ENCODE data around the gene CYP4F8. TPM values are rescaled to one million over a fixed set of nuclear protein-coding genes. Genes with fewer than 3 reads are reported as not detected.

The CYP4F8 gene
- total and polyA plus RNA-seq, 2 of the 8 experiments (the other 6 are each of a cell fraction or from before 2014, with no cell fraction given), result not detected

DNA sequence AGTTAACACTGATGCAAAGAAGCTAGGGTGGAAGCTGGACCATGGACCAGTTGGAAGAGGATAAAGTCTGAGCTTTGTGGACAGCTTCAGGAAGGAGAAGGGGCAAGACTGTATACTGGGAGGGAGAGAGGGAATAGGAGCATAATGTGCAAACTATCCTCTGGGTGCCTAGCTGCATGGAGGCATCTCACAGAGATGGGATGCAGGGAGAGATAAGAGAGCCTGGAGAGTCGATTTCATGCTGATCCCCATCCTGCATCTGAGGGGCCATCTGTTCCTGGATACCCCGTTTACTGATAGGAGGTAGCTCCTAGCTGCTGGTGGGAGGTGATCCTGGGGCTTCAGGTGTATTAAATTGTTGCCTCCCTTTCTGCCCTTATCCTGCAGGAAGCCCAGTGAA lies 34.5 kb downstream of the CYP4F8 start:
- DNase-seq (ENCODE audit: low read depth in 1 of 2, low spot score in 2 of 2) (no peak), FAIRE-seq (no peak)
- Histone ChIP-seq H3K27me3 (replicated peaks in 1 of 4; ENCODE audit: control insufficient read depth in 3 of 4, extremely low read depth in 1 of 4, insufficient read depth in 3 of 4, low read length in 3 of 4) (no peaks in the 10 kb centered on the region), H3K36me3 (ENCODE audit: control insufficient read depth in 2 of 4, insufficient read depth in 4 of 4, low read length in 3 of 4) (no peaks in the 10 kb centered on the region; a peak in 1 of 8 replicates), H3K23me2 (ENCODE audit: low read depth, low read length) (no peaks in the 10 kb centered on the region), H3K79me2 (ENCODE audit: control insufficient read depth in 1 of 2, insufficient read depth in 2 of 2, low read length in 2 of 2) (no peaks in the 10 kb centered on the region), H4K20me1 (replicated peaks in 1 of 2; ENCODE audit: control insufficient read depth in 1 of 2, insufficient read depth in 2 of 2, low read length in 2 of 2) (no peaks in the 10 kb centered on the region), H3K27ac (ENCODE audit: low read depth, low read length) (no peak overlapping the region), H3K56ac (replicated peaks; ENCODE audit: insufficient read length, low read depth, low read length) (no peak overlapping the region), H2BK15ac (ENCODE audit: low read length) (no peak overlapping the region), H2BK20ac (ENCODE audit: low read length) (no peak overlapping the region), H2BK120ac (replicated peaks; ENCODE audit: low read depth, low read length) (no peak overlapping the region), H4K5ac (ENCODE audit: insufficient read length, low read depth, low read length) (no peak overlapping the region), H3K79me1 (ENCODE audit: low read depth, low read length) (no peaks in the 10 kb centered on the region; the same call in 1 of the 2 replicates), H3K18ac (ENCODE audit: extremely low read depth, low read length) (no peak overlapping the region), H3K4me1 (replicated peaks in 1 of 4; ENCODE audit: control insufficient read depth in 3 of 4, insufficient read depth in 4 of 4, low read length in 3 of 4) (no peaks in the 10 kb centered on the region), H3K14ac (ENCODE audit: insufficient read length) (no peak overlapping the region), H3K9me3 (ENCODE audit: insufficient read depth in 2 of 2, low read depth in 1 of 2, low read length in 1 of 2) (peaks cover 58 to 80% of the 10 kb centered on the region in 2 experiments), H4K8ac (ENCODE audit: extremely low read depth, insufficient read depth, low read length) (no peak overlapping the region), H3K9ac (replicated peaks in 1 of 4; ENCODE audit: extremely low read depth in 1 of 4, low read depth in 3 of 4, low read length in 3 of 4) (no peak overlapping the region), H3K4ac (replicated peaks; ENCODE audit: insufficient read length, low read depth, low read length) (no peak overlapping the region), H2BK12ac (ENCODE audit: low read depth, low read length) (no peak overlapping the region), H3K4me2 (ENCODE audit: insufficient read depth in 1 of 2, low read depth in 2 of 2, low read length in 2 of 2) (no peak overlapping the region), H2BK5ac (ENCODE audit: low read depth, low read length) (no peak overlapping the region), H3K23ac (ENCODE audit: insufficient read length) (no peak overlapping the region), H2AFZ (ENCODE audit: low read length) (no peak overlapping the region), H4K91ac (replicated peaks; ENCODE audit: insufficient read length, low read length) (no peak overlapping the region), H3K4me3 (ENCODE audit: extremely low read depth in 1 of 4, insufficient read depth in 2 of 4, low read depth in 3 of 4, low read length in 4 of 4) (no peak overlapping the region), H2AK5ac (ENCODE audit: low read depth, low read length) (no peak overlapping the region)
- TF ChIP-seq YY1 (IDR thresholded peaks at IDR 0.05; ENCODE audit: low read depth, low read length) (no peak), HDAC6 (IDR thresholded peaks at IDR 0.05; ENCODE audit: low read depth, low read length) (no peak), GABPA (IDR thresholded peaks at IDR 0.05; ENCODE audit: borderline replicate concordance, insufficient read depth, low read length) (no peak), RBBP5 (IDR thresholded peaks at IDR 0.05; ENCODE audit: borderline replicate concordance, low read depth, low read length) (no peak), RXRA (IDR thresholded peaks at IDR 0.05; ENCODE audit: insufficient read depth, low read depth, low read length) (no peak), SUZ12 (IDR thresholded peaks at IDR 0.05; ENCODE audit: low read length) (no peak), CTCF (IDR thresholded peaks at IDR 0.05; ENCODE audit: control extremely low read depth in 1 of 3, insufficient read depth in 1 of 3, low read depth in 1 of 3, low read length in 3 of 3) (no peak), TEAD4 (IDR thresholded peaks at IDR 0.05; ENCODE audit: low read depth, low read length) (no peak)
- ChIA-PET POLR2A (ENCODE audit: partially characterized antibody) (no interaction called here), CTCF (ENCODE audit: partially characterized antibody) (no interaction called here)
- WGBS, 2 experiments (ENCODE audit: extremely low coverage in 1 of 2, insufficient coverage in 1 of 2, insufficient read length in 1 of 2, insufficient replicate concordance in 2 of 2, low coverage in 1 of 2, low lambda C conversion rate in 2 of 2, missing lambda C conversion rate in 1 of 2), result 64% methylated on average over 2 of the region's 2 CpGs; no CpG with 5 or more reads in 1 of the 2 experiments
